Activated T-helper 1 cell treated with anti-CD3 and anti-CD28 coated beads, Interleukin-12 subunit alpha, Interleukin-12 subunit beta, Interleukin-2, Interleukin-4 antibody, amounts not matched to agents 30 ng/mL and 10 ng/mL and 1 ng/mL, durations not matched to agents 14 hours and 24 hours and 36 hours (primary cell): Measurements from ENCODE around the gene TENM4. TPM values are rescaled to one million over a fixed set of nuclear protein-coding genes. Genes with fewer than 3 reads are reported as not detected.

Experiments
- DNase-seq: peaks from one replicate; pipeline ENCODE4 v3.0.0; 2021; ENCODE audit warnings: low spot score
- H3K27ac Mint-ChIP-seq: one replicate; pipeline ENCODE4 v1.8.0; 2021; ENCODE audit warnings: mild to moderate bottlenecking, mixed read lengths
- H3K27me3 Mint-ChIP-seq: one replicate; pipeline ENCODE4 v1.8.0; 2022; ENCODE audit warnings: mild to moderate bottlenecking, moderate library complexity, mixed read lengths; ENCODE audit not compliant: insufficient read depth
- H3K36me3 Mint-ChIP-seq: one replicate; pipeline ENCODE4 v1.8.0; 2021; ENCODE audit warnings: low read depth, mixed read lengths
- H3K4me1 Mint-ChIP-seq: one replicate; pipeline ENCODE4 v1.8.0; 2021; ENCODE audit warnings: low read depth, mixed read lengths
- H3K4me3 Mint-ChIP-seq: one replicate; pipeline ENCODE4 v1.8.0; 2021; ENCODE audit warnings: mild to moderate bottlenecking, moderate library complexity, mixed read lengths
- H3K9me3 Mint-ChIP-seq: one replicate; pipeline ENCODE4 v1.8.0; 2021; ENCODE audit warnings: mixed read lengths
- intact Hi-C: fragments of 100-400 bp; cut with micrococcal nuclease; formaldehyde crosslinking; loops from one replicate; pipeline ENCODE4 v1.15.1; 2024
- total RNA-seq: library from RNA; stranded (reverse); gene quantifications from 2 replicates; pipeline ENCODE4 v1.2.3, GENCODE V29; 2022

The TENM4 gene
- total RNA-seq, 1 donor from 2014 or later, result 0.03 TPM

GRCh38 chr11:79019975-79020374 lies 420.9 kb downstream of the TENM4 start:
- H3K9me3 Mint-ChIP-seq, result no peaks in the 10 kb centered on the region
- H3K4me1 Mint-ChIP-seq, result no peaks in the 10 kb centered on the region
- no peak for DNase-seq
- H3K36me3 Mint-ChIP-seq, result no peaks in the 10 kb centered on the region
- intact Hi-C loops, result no loop called here
- H3K27ac Mint-ChIP-seq, result no peak overlapping the region
- H3K4me3 Mint-ChIP-seq, result no peak overlapping the region
- H3K27me3 Mint-ChIP-seq, result peaks cover 13% of the 10 kb centered on the region

- intact Hi-C loops, result no loop called here
- H3K4me1 Mint-ChIP-seq, result no peaks in the 10 kb centered on the region
- no peak for DNase-seq
- H3K36me3 Mint-ChIP-seq, result no peaks in the 10 kb centered on the region
- H3K27ac Mint-ChIP-seq, result no peak overlapping the region
- no peak overlapping the region for H3K4me3 Mint-ChIP-seq
- H3K9me3 Mint-ChIP-seq, result no peaks in the 10 kb centered on the region
- H3K27me3 Mint-ChIP-seq, result peaks cover 8% of the 10 kb centered on the region
Measured at GRCh38 chr11:79019277-79019676, 421.6 kb downstream of the TENM4 start.

GRCh38 chr11:79018371-79018849 lies 422.4 kb downstream of the TENM4 start:
- Mint-ChIP-seq H3K4me1 (no peaks in the 10 kb centered on the region), H3K27ac (no peak overlapping the region), H3K36me3 (no peaks in the 10 kb centered on the region), H3K27me3 (peaks cover 8% of the 10 kb centered on the region), H3K9me3 (no peaks in the 10 kb centered on the region), H3K4me3 (no peak overlapping the region)
- no peak for DNase-seq
- intact Hi-C loops, result no loop called here

- Mint-ChIP-seq H3K4me1 (no peaks in the 10 kb centered on the region), H3K27ac (no peak overlapping the region), H3K36me3 (no peaks in the 10 kb centered on the region), H3K9me3 (no peaks in the 10 kb centered on the region), H3K4me3 (no peak overlapping the region), H3K27me3 (peaks cover 8% of the 10 kb centered on the region)
- no peak for DNase-seq
- intact Hi-C loops, result no loop called here
Measured at GRCh38 chr11:79017811-79018210, 423.0 kb downstream of the TENM4 start.

- H3K4me3 Mint-ChIP-seq, result no peak overlapping the region
Measured at GRCh38 chr11:79013509-79013908, 427.3 kb downstream of the TENM4 start.

GRCh38 chr11:79011357-79011756 lies 429.5 kb downstream of the TENM4 start:
- H3K27me3 Mint-ChIP-seq, result peaks cover 5% of the 10 kb centered on the region
- intact Hi-C loops, result no loop called here
- no peak overlapping the region for H3K27ac Mint-ChIP-seq
- no peak for DNase-seq
- peaks cover 3% of the 10 kb centered on the region for H3K9me3 Mint-ChIP-seq
- no peaks in the 10 kb centered on the region for H3K4me1 Mint-ChIP-seq
- no peaks in the 10 kb centered on the region for H3K36me3 Mint-ChIP-seq
- H3K4me3 Mint-ChIP-seq, result no peak overlapping the region

More at GRCh38 chr11:79013509-79013908, 427.3 kb downstream of the TENM4 start:
- no peak for DNase-seq
- intact Hi-C loops, result no loop called here
- Mint-ChIP-seq H3K27me3 (peaks cover 5% of the 10 kb centered on the region), H3K27ac (no peak overlapping the region), H3K4me1 (no peaks in the 10 kb centered on the region), H3K9me3 (peaks cover 3% of the 10 kb centered on the region), H3K36me3 (no peaks in the 10 kb centered on the region)

- intact Hi-C loops, result no loop called here
- no peaks in the 10 kb centered on the region for H3K4me1 Mint-ChIP-seq
- H3K9me3 Mint-ChIP-seq, result peaks cover 3% of the 10 kb centered on the region
- no peak overlapping the region for H3K27ac Mint-ChIP-seq
- DNase-seq, result no peak
- H3K27me3 Mint-ChIP-seq, result no peaks in the 10 kb centered on the region
- H3K4me3 Mint-ChIP-seq, result no peak overlapping the region
- H3K36me3 Mint-ChIP-seq, result no peaks in the 10 kb centered on the region
Measured at GRCh38 chr11:79007771-79008402, 432.9 kb downstream of the TENM4 start.

GRCh38 chr11:79006854-79007253 lies 434.0 kb downstream of the TENM4 start:
- H3K4me1 Mint-ChIP-seq, result no peaks in the 10 kb centered on the region
- no peaks in the 10 kb centered on the region for H3K36me3 Mint-ChIP-seq
- no peak for DNase-seq
- H3K27ac Mint-ChIP-seq, result no peak overlapping the region
- intact Hi-C loops, result no loop called here
- peaks cover 6% of the 10 kb centered on the region for H3K9me3 Mint-ChIP-seq
- no peaks in the 10 kb centered on the region for H3K27me3 Mint-ChIP-seq
- H3K4me3 Mint-ChIP-seq, result no peak overlapping the region

GRCh38 chr11:78996007-78996406 lies 444.8 kb downstream of the TENM4 start:
- peaks cover 19% of the 10 kb centered on the region for H3K9me3 Mint-ChIP-seq
- no peak overlapping the region for H3K27ac Mint-ChIP-seq
- no peaks in the 10 kb centered on the region for H3K4me1 Mint-ChIP-seq
- H3K36me3 Mint-ChIP-seq, result no peaks in the 10 kb centered on the region
- intact Hi-C loops, result no loop called here
- DNase-seq, result no peak
- no peak overlapping the region for H3K4me3 Mint-ChIP-seq
- peaks cover 3% of the 10 kb centered on the region for H3K27me3 Mint-ChIP-seq

- Mint-ChIP-seq H3K36me3 (no peaks in the 10 kb centered on the region), H3K4me1 (no peaks in the 10 kb centered on the region)
Measured at GRCh38 chr11:78995171-78995570, 445.7 kb downstream of the TENM4 start.

GRCh38 chr11:78993802-78994430 lies 446.9 kb downstream of the TENM4 start:
- Mint-ChIP-seq H3K36me3 (no peaks in the 10 kb centered on the region), H3K27ac (no peak overlapping the region), H3K4me3 (no peak overlapping the region), H3K9me3 (peaks cover 9% of the 10 kb centered on the region), H3K4me1 (no peaks in the 10 kb centered on the region), H3K27me3 (peaks cover 3% of the 10 kb centered on the region)
- intact Hi-C loops, result no loop called here
- no peak for DNase-seq

More at GRCh38 chr11:78995171-78995570, 445.7 kb downstream of the TENM4 start:
- H3K9me3 Mint-ChIP-seq, result peaks cover 19% of the 10 kb centered on the region
- no peak for DNase-seq
- intact Hi-C loops, result no loop called here
- H3K4me3 Mint-ChIP-seq, result no peak overlapping the region
- H3K27me3 Mint-ChIP-seq, result peaks cover 3% of the 10 kb centered on the region
- no peak overlapping the region for H3K27ac Mint-ChIP-seq

GRCh38 chr11:78991681-78992080 lies 449.1 kb downstream of the TENM4 start:
- Mint-ChIP-seq H3K27ac (no peak overlapping the region), H3K36me3 (no peaks in the 10 kb centered on the region), H3K4me3 (no peak overlapping the region), H3K4me1 (no peaks in the 10 kb centered on the region), H3K27me3 (peaks cover 3% of the 10 kb centered on the region), H3K9me3 (no peaks in the 10 kb centered on the region)
- intact Hi-C loops, result no loop called here
- no peak for DNase-seq

- Mint-ChIP-seq H3K27me3 (peaks cover 3% of the 10 kb centered on the region), H3K4me3 (no peak overlapping the region), H3K9me3 (no peaks in the 10 kb centered on the region), H3K27ac (no peak overlapping the region), H3K36me3 (no peaks in the 10 kb centered on the region), H3K4me1 (no peaks in the 10 kb centered on the region)
- DNase-seq, result no peak
- intact Hi-C loops, result no loop called here
Measured at GRCh38 chr11:78990261-78990660, 450.6 kb downstream of the TENM4 start.
